GM12865 (cell line): ENCODE results near the gene SLC43A2.
"Not testable (repeated sequence)": the region's sequence is repeated elsewhere in the genome, so short reads cannot be mapped to it uniquely, and the experiment has no call there.

Experiments used
- DNase-seq: peaks from one replicate; pipeline ENCODE4 v3.0.0; 2010; ENCODE audit warnings: low read depth
- H3K4me3 ChIP-seq: 2 replicates; pipeline ENCODE4 v1.5.1; 2011; ENCODE audit warnings: mild to moderate bottlenecking, low read depth, low read length, control low read depth
- CTCF ChIP-seq: IDR thresholded peaks from 2 replicates; pipeline ENCODE4 v1.5.1; 2011; ENCODE audit warnings: low read length, control low read depth, low read depth, inconsistent platforms; ENCODE audit not compliant: insufficient read depth; ENCODE audit errors: missing control alignments

SLC43A2 gene

GRCh38 chr17:1529863-1530262, 98.8 kb downstream of the SLC43A2 start:
- no peak for DNase-seq
- TF ChIP-seq CTCF = no peak
- H3K4me3 ChIP-seq = no peak overlapping the region

- not testable (repeated sequence) for DNase-seq, H3K4me3 ChIP-seq
Measured at GRCh38 chr17:1526876-1527275, 101.8 kb downstream of the SLC43A2 start.

DNA sequence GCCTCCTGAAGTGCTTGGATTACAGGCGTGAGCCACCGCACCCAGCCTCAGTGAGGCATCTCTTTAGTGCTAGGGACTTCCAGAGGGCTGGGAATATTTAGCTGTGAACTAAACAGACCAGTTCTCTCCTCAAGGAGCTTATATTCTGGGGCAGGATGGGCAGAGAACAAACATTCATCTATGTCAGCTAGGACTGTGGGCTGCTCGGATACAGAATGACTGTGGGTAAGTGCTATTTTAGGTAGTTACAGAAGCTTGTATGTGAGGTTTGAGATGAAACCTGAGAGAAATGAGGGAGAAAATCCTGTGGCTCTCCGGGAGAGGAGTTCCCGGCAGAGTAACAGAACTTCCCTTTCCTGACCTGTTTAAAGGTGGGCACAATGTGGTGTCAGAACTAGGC, 106.0 kb downstream of the SLC43A2 start:
- no peak for TF ChIP-seq CTCF
- no peak for DNase-seq
- H3K4me3 ChIP-seq = no peak overlapping the region

GRCh38 chr17:1521086-1521640, 107.5 kb downstream of the SLC43A2 start:
- no peak for DNase-seq
- no peak for TF ChIP-seq CTCF
- H3K4me3 ChIP-seq = no peak overlapping the region

GRCh38 chr17:1519678-1520077, 109.0 kb downstream of the SLC43A2 start:
- DNase-seq = no peak
- no peak overlapping the region for H3K4me3 ChIP-seq
- TF ChIP-seq CTCF = no peak
